AG08395 (cell line): ENCODE data around the gene CD8B2.
"Not testable (repeated sequence)": the region's sequence is repeated elsewhere in the genome, so short reads cannot be mapped to it uniquely, and the experiment has no call there.

Experiments used
- DNase-seq: peaks from one replicate; pipeline ENCODE4 v3.0.0; 2012; ENCODE audit warnings: mixed read lengths, low spot score

The CD8B2 gene

GRCh38 chr2:106551417-106552130, 64.4 kb downstream of the CD8B2 start:
- no peak for DNase-seq

DNA sequence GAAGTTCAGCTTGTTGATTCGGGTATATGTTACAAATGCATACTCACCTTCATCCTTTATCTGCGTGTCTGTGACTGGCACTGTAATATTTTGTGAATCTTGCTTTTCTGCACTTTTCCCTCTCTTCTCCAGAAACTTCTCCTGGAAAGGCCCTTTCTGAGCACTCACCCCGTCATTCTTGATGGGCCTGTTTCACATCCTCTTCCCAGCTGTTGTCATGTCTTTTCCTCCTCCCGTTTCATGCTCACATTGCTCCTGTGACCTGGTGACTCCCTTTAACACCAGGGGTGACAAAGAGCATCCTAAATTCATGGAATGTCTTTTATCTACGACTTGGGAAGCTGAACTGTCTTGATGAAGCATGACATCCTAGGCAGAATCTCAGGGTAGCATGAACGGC, 65.8 kb downstream of the CD8B2 start:
- no peak for DNase-seq

- DNase-seq, result no peak
These were observed 66.2 kb downstream of the CD8B2 start for GRCh38 chr2:106553321-106553720.

- DNase-seq, result no peak
These were observed 67.2 kb downstream of the CD8B2 start for GRCh38 chr2:106554411-106554810.

DNA sequence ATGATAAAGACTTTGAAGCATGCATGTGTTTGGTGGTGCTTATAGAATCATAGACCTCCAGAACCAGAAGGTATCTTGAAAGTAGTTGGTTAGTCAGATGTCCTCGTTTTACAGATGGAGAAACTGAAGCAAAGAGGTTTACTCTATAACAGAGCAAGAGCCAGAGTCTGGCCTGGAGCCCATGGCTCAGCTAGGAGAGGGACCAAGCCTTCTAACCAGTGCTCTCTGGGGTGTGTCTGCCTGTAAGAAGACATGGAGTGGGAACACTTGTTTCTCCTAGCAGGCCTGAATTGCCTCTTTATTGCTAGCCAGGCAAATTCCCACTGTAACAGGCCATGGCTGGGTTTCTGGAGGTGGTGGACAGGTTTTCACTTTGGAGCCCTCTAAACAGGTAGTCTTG, 67.9 kb downstream of the CD8B2 start:
- no peak for DNase-seq

- not testable (repeated sequence) for DNase-seq
These were observed 72.6 kb downstream of the CD8B2 start for GRCh38 chr2:106559786-106560185.

DNA sequence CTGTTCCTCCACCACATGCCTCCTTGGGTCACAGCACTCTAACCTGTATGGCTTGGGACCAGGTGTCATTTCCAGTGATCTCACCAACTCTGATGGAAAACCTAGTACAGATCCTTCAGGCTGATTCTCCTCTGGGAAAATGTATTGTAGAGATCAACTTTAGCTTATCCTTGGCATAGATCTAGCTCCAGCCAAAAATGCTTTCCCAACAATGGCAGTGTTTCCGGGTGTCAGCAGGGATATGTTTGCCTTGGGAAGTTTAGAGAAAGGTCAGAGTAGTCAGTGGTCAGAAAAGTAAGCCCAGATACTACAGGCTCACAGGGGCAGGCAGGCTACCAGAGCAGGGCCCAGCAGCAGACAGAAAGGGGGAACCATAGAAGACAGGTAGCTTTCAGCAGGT, 73.6 kb downstream of the CD8B2 start:
- no peak for DNase-seq

GRCh38 chr2:106561356-106561755, 74.2 kb downstream of the CD8B2 start:
- no peak for DNase-seq

DNA sequence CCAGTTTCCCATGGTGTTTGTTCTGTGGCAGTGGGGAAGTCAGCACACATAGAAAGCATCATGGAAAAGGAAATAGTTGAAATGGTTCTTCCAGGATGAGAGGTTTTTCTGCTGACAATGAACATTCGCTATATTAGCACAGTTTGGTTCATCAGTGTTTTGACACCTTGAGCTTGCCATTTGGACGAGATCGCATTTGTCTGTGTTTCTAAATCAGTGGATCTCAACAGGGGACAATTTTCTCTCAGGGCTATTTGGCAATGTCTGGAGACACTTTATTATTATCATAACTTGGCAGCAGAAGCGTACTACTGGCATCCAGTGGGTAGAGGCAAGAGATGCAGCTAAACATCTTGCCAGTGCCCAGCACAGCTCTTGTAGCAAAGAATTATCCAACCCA, 74.6 kb downstream of the CD8B2 start:
- DNase-seq, result no peak

GRCh38 chr2:106562268-106563186, 75.4 kb downstream of the CD8B2 start:
- no peak for DNase-seq

DNA sequence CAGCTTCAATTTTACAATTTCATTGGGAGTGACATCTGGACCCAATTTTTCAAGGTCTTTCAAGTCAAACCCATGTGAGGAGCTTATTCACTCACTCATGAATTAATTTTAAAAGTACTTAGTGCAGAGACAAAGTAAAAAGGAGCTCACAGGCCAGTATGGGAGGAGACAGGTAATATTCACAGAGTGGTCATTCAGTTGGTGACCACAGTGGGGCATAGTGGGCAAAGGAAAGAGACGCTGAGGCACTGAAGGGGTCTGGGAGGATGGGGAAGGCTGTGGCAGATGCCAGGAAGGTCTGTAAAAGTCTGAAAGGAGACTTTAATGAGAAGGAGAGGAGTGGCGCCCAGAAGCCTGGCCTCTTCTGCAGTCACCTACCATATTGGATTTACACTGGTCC, 76.0 kb downstream of the CD8B2 start:
- DNase-seq, result no peak

- no peak for DNase-seq
These were observed 78.4 kb downstream of the CD8B2 start for GRCh38 chr2:106565599-106565998.

GRCh38 chr2:106566050-106566449, 78.9 kb downstream of the CD8B2 start:
- DNase-seq, result no peak

GRCh38 chr2:106566484-106566883, 79.3 kb downstream of the CD8B2 start:
- DNase-seq, result not testable (repeated sequence)

DNA sequence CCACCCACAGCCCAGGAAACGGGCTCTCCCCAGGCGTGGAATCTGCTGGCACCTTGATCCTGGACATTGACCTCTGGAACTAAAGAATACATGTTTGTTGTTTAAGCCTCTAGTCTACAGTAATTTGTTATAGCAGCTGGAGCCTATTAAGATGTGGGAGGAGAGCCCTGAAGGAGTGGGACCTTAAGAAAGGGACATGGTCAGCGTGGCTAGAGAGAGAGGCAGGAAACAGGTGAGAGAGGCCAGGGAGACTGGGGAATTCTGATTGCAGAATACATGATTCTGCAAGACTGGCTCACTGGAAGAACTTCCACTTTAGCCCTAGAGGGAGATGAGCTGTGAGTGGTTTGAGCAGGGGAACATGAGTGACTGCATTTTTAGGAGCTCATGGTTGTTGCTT, 83.2 kb downstream of the CD8B2 start:
- DNase-seq, result no peak
